GM12891 (cell line): ENCODE data around the gene TRUB1.
A peak's percentile ranks its signal among the peaks of the same experiment; 100 is the strongest.

Source experiments
- DNase-seq: peaks from one replicate; pipeline ENCODE4 v3.0.0; 2011; ENCODE audit warnings: low spot score; ENCODE audit not compliant: insufficient read length
- FAIRE-seq: peaks from 2 replicates; lab custom pipeline; 2011; peaks lifted over from hg19 to GRCh38; lab: Jason Lieb, UNC
- PAX5 ChIP-seq: IDR thresholded peaks from 2 replicates; pipeline ENCODE4 v1.6.1; 2011; ENCODE audit warnings: low read length, moderate library complexity, mild to moderate bottlenecking; ENCODE audit not compliant: insufficient read depth, severe bottlenecking
- POLR2A ChIP-seq: IDR thresholded peaks from 2 replicates; pipeline ENCODE4 v1.6.1; 2011; ENCODE audit warnings: low read depth, low read length, control low read depth
- POLR2AphosphoS5 ChIP-seq: IDR thresholded peaks from 2 replicates; pipeline ENCODE4 v1.6.1; 2011; ENCODE audit warnings: low read depth, low read length, control low read depth
- POU2F2 ChIP-seq: IDR thresholded peaks from 2 replicates; pipeline ENCODE4 v1.6.1; 2011; ENCODE audit warnings: low read depth, mild to moderate bottlenecking, control low read depth, low read length, moderate library complexity
- SPI1 ChIP-seq: IDR thresholded peaks from 2 replicates; pipeline ENCODE4 v1.6.1; 2011; ENCODE audit warnings: low read depth, low read length, control low read depth
- TAF1 ChIP-seq: IDR thresholded peaks from 2 replicates; pipeline ENCODE4 v1.6.1; 2011; ENCODE audit warnings: low read depth, low read length, control low read depth

The TRUB1 gene

GRCh38 chr10:114995468-114996247, 57.7 kb downstream of the TRUB1 start:
- DNase-seq = no peak
- FAIRE-seq = no peak
- no peak for TF ChIP-seq TAF1
- no peak for TF ChIP-seq POLR2A
- no peak for TF ChIP-seq PAX5
- TF ChIP-seq POLR2AphosphoS5 = no peak
- no peak for TF ChIP-seq POU2F2
- no peak for TF ChIP-seq SPI1

GRCh38 chr10:114996542-114996941, 58.5 kb downstream of the TRUB1 start:
- no peak for FAIRE-seq
- TF ChIP-seq TAF1 (no peak), PAX5 (no peak), SPI1 (no peak), POLR2AphosphoS5 (no peak), POU2F2 (no peak), POLR2A (no peak)
- DNase-seq = no peak

GRCh38 chr10:114998993-114999392, 61.0 kb downstream of the TRUB1 start:
- FAIRE-seq (no peak), DNase-seq (no peak)
- TF ChIP-seq POLR2A = no peak
- TF ChIP-seq SPI1 = no peak
- TF ChIP-seq TAF1 = no peak
- no peak for TF ChIP-seq POLR2AphosphoS5
- no peak for TF ChIP-seq PAX5
- TF ChIP-seq POU2F2 = no peak

- TF ChIP-seq TAF1 (peak; percentile 52; the same call in 1 of the 2 replicates), SPI1 (no peak)
- peak; percentile 92 for FAIRE-seq
- peak; percentile 14 for DNase-seq
Measured at GRCh38 chr10:115001506-115002381, 63.7 kb downstream of the TRUB1 start.

DNA sequence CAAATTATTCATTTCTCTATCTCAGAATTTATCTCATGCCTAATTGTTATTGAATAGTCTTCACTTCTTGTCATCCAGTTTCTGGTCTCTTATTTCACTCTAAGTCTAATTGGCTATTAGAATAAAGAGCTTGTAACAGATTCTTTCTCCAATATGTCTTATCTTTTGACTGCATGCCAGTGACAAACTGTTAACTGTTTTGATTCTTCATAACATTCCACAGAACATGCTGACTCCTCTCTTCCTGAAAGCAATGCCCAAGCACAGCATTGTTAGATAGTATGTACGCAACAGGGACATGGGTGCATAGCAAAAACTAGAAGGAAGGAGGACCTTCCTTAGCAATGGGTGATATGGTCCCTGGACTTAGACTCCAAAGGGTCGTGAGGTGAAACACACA, 65.4 kb downstream of the TRUB1 start:
- TF ChIP-seq PAX5 (no peak), POU2F2 (no peak), SPI1 (no peak)

GRCh38 chr10:115004236-115004862, 66.4 kb downstream of the TRUB1 start:
- DNase-seq (no peak), FAIRE-seq (no peak)
- no peak for TF ChIP-seq POLR2A
- TF ChIP-seq POU2F2 = no peak
- no peak for TF ChIP-seq TAF1
- no peak for TF ChIP-seq PAX5
- TF ChIP-seq SPI1 = no peak
- TF ChIP-seq POLR2AphosphoS5 = no peak

More for the DNA sequence above, 65.4 kb downstream of the TRUB1 start:
- no peak for FAIRE-seq
- no peak for DNase-seq

DNA sequence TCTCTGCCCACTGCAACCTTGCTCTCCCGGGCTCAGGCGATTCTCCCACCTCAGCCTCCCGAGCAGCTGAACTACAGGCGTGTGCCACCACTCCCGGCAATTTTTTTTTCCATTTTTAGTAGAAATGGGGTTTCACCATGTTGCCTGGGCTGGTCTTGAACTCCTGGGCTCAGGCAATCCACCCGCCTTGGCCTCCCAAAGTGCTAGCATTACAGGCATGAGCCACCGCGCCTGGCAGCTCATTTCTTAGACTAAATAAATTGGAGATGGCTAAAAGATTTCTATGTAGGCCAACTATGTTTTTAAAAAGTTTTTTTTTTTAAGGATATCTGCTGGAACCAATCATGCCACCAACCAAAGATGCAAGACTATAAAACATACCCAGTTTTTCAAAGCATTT, 67.8 kb downstream of the TRUB1 start:
- TF ChIP-seq POLR2AphosphoS5 = no peak
- FAIRE-seq = no peak
- no peak for DNase-seq

- FAIRE-seq (peak; percentile 57), DNase-seq (no peak)
- TF ChIP-seq TAF1 (no peak), SPI1 (no peak)
Measured at GRCh38 chr10:115018185-115018931, 80.4 kb downstream of the TRUB1 start.

GRCh38 chr10:115020449-115020848, 82.5 kb downstream of the TRUB1 start:
- TF ChIP-seq PAX5 = no peak
- TF ChIP-seq POLR2AphosphoS5 = no peak
- no peak for TF ChIP-seq POLR2A
- no peak for TF ChIP-seq TAF1
- TF ChIP-seq POU2F2 = no peak
- no peak for TF ChIP-seq SPI1
- no peak for DNase-seq
- FAIRE-seq = no peak

DNA sequence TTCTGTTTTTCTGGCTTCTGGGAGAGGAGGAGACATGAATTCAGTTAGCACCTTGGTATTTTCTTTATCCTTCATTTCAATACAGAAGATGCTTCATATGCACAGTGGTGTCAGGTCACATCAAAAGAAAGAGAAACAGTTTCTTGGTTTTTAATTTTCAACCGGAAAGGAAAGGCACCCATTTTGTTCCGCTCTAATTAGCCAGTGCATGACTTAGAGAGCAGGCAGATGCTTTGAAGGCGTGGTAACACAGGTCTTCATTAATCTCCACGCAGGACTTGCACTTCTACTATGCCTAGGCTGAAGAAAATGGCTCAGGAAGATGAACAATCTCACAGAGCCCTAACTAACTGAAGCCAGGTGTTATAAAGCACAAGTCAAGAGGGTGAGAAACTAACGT, 84.7 kb downstream of the TRUB1 start:
- DNase-seq = no peak
- peak; percentile 95 for FAIRE-seq
- TF ChIP-seq POLR2AphosphoS5 = no peak
- TF ChIP-seq POU2F2 = no peak
- no peak for TF ChIP-seq SPI1
- TF ChIP-seq TAF1 = no peak
- TF ChIP-seq PAX5 = no peak
- TF ChIP-seq POLR2A = no peak
